HepG2 (cell line): Measurements from ENCODE around the gene FBH1. TPM values are rescaled to one million over a fixed set of nuclear protein-coding genes. Genes with fewer than 3 reads are reported as not detected.

Experiments used
- CC2D1A ChIP-seq: sonication (generic); formaldehyde crosslinking; IDR thresholded peaks from 2 replicates; pipeline ENCODE4 v1.8.1; 2023; ENCODE audit warnings: mild to moderate bottlenecking, missing genetic modification reagents
- EP300 ChIP-seq, 3 experiments: sonication (generic) in 1 of 3; formaldehyde crosslinking in 1 of 3; IDR thresholded peaks; 2 replicates each; pipeline versions ENCODE4 v1.5.1 to v1.6.1; 2011 to 2020; ENCODE audit warnings: low read depth in 2 of 3, low read length in 2 of 3, borderline replicate concordance in 1 of 3, improper control_type of control experiment in 1 of 3, mild to moderate bottlenecking in 1 of 3, missing genetic modification reagents in 1 of 3, moderate library complexity in 1 of 3
- ERF ChIP-seq: IDR thresholded peaks from 2 replicates; pipeline ENCODE4 v1.6.1; 2018; ENCODE audit warnings: missing biosample characterization, missing genetic modification reagents
- GATA4 ChIP-seq: sonication (generic); IDR thresholded peaks from 2 replicates; pipeline ENCODE4 v1.6.1; 2016; ENCODE audit warnings: antibody characterized with exemption, low read depth, borderline replicate concordance
- HBP1 ChIP-seq: IDR thresholded peaks from 2 replicates; pipeline ENCODE4 v1.6.1; 2016; ENCODE audit warnings: low read depth, control low read depth
- MAZ ChIP-seq, 2 experiments: sonication (generic) in 1 of 2; formaldehyde crosslinking in 1 of 2; IDR thresholded peaks; 2 replicates each; pipeline versions ENCODE4 v1.5.0 to v1.6.1; 2012 to 2020; ENCODE audit warnings: low read depth in 2 of 2, mild to moderate bottlenecking in 2 of 2, borderline replicate concordance in 1 of 2, improper control_type of control experiment in 1 of 2, low read length in 1 of 2, missing genetic modification reagents in 1 of 2, moderate library complexity in 1 of 2
- RBFOX2 ChIP-seq: fragments of 200-400 bp; formaldehyde crosslinking; IDR thresholded peaks from 2 replicates; pipeline ENCODE4 v1.6.1; 2017; ENCODE audit warnings: low read depth, mild to moderate bottlenecking, low read length
- ZBTB34 ChIP-seq: sonication (generic); formaldehyde crosslinking; IDR thresholded peaks from 2 replicates; pipeline ENCODE4 v1.8.0; 2022; ENCODE audit warnings: mild to moderate bottlenecking, missing genetic modification reagents
- ZFP82 ChIP-seq: sonication (generic); formaldehyde crosslinking; IDR thresholded peaks from 2 replicates; pipeline ENCODE4 v1.5.1; 2020; ENCODE audit warnings: mild to moderate bottlenecking, missing genetic modification reagents, borderline replicate concordance
- ZNF280B ChIP-seq: sonication (generic); formaldehyde crosslinking; IDR thresholded peaks from 2 replicates; pipeline ENCODE4 v1.5.0; 2020; ENCODE audit warnings: missing genetic modification reagents, mild to moderate bottlenecking, borderline replicate concordance
- ZNF33A ChIP-seq: sonication (generic); formaldehyde crosslinking; IDR thresholded peaks from 2 replicates; pipeline ENCODE4 v1.5.1; 2020; ENCODE audit warnings: missing genetic modification reagents, mild to moderate bottlenecking, moderate library complexity, borderline replicate concordance
- ZNF451 ChIP-seq: sonication (generic); formaldehyde crosslinking; IDR thresholded peaks from 2 replicates; pipeline ENCODE4 v1.5.0; 2020; ENCODE audit warnings: mild to moderate bottlenecking, missing genetic modification reagents
- ZNF878 ChIP-seq: sonication (generic); formaldehyde crosslinking; IDR thresholded peaks from 2 replicates; pipeline ENCODE4 v1.8.1; 2023; ENCODE audit warnings: mild to moderate bottlenecking, missing genetic modification reagents, moderate library complexity
- ZNF883 ChIP-seq: sonication (generic); formaldehyde crosslinking; IDR thresholded peaks from 2 replicates; pipeline ENCODE4 v1.5.1; 2020; ENCODE audit warnings: mild to moderate bottlenecking, missing genetic modification reagents; ENCODE audit errors: not compliant biosample characterization
- polyA plus RNA-seq, 8 experiments: library from polyadenylated mRNA; depleted of rRNA in 3 of 8; stranded (reverse) in 7 of 8; unstranded in 1 of 8; fragments of >200 nt; fragmentation: Illumina TruSeq in 4 of 8; extraction: Trizol in 4 of 8; gene quantifications; 2 replicates each; pipeline versions ENCODE4 v1.2.1 to v1.2.3, GENCODE V29; 2011 to 2016; ENCODE audit warnings: low read depth in 4 of 8, missing spikeins in 1 of 8, mixed read lengths in 1 of 8; ENCODE audit not compliant: insufficient read depth in 1 of 8
- total RNA-seq, 5 experiments: library from RNA; depleted of rRNA; stranded (reverse); fragments of >200 nt; fragmentation: Illumina TruSeq; extraction: Trizol; gene quantifications; 2 replicates each; pipeline ENCODE4 v1.2.3, GENCODE V29; 2016; ENCODE audit warnings: low read depth in 1 of 5

The FBH1 gene
- total and polyA plus RNA-seq, 2 of the 13 experiments (the other 11 are each of a cell fraction or from before 2014, with no cell fraction given): 48.8 to 60.3 TPM

DNA sequence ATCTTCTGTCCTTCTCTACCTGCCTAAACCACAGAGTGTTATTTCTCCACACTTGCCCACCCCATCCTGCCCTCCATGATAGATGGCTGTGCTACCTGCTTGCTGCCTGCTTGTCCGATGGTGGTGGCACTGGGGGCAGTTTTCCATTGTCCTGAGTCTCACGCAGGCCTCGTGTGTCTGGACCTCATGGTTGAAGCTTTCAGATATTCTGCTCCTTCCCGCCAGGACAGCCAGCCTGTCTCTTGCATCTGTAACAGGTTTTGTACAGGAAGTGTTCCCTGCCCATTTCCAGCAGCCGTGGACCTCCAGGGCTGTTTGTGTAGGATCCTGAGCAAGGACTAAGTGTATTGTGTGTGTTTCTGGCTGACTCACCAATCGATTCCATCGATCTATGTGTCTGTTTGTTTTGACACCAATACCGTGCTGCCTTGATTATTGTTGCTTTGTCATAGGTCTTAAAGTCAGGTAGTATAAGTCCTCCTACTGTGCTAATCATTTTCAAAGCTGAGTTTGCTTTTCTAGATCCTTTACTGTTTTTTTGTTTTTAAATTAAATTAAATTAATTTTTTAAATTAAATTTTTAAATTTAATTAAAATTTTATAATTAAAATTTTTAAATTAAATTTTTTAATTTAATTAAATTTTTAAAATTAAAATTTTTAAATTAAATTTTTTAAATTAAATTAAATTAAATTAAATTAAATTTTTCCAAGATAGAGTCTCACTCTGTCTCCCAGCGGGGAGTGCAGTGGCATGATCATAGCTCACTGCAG lies 78.8 kb downstream of the FBH1 start (continued):
- TF ChIP-seq ZNF280B (no peak), ZNF33A (CRISPR knock-in tag) (peak; percentile 73; the same call in 1 of the 2 replicates), GATA4 (no peak), ZBTB34 (CRISPR knock-in tag) (no peak), ZNF451 (CRISPR knock-in tag) (no peak), CC2D1A (CRISPR knock-in tag) (no peak), ZNF878 (CRISPR knock-in tag) (peak; percentile 73; the same call in 1 of the 2 replicates), ERF (CRISPR knock-in tag) (peak; percentile 66; the same call in 1 of the 2 replicates), ZNF883 (CRISPR knock-in tag) (no peak), RBFOX2 (no peak), HBP1 (CRISPR knock-in tag) (peak; percentile 54; the same call in 1 of the 2 replicates), ZFP82 (peak; percentile 98; the same call in 1 of the 2 replicates), MAZ (IDR thresholded peaks at IDR 0.05; ENCODE audit: borderline replicate concordance, low read depth, low read length) (no peak), MAZ (CRISPR knock-in tag; IDR thresholded peaks at IDR 0.05; ENCODE audit: low read depth) (peak; percentile 55; the same call in 1 of the 2 replicates), EP300 (IDR thresholded peaks at IDR 0.05; ENCODE audit: low read depth in 2 of 2, low read length in 2 of 2) (peak in 1 of 2 experiments; percentile 79; a peak in 2 of 4 replicates), EP300 (CRISPR knock-in tag; IDR thresholded peaks at IDR 0.05; ENCODE audit: borderline replicate concordance) (no peak)
